NCI-H1105 (cell line): ENCODE data around the gene CRK.
"Not testable (repeated sequence)": the region's sequence is repeated elsewhere in the genome, so short reads cannot be mapped to it uniquely, and the experiment has no call there.

Experiments
- DNase-seq: peaks from one replicate; lab custom pipeline; 2025; lab: John Stamatoyannopoulos, UW

CRK gene

GRCh38 chr17:1423456-1424135, 32.4 kb downstream of the CRK start:
- no peak for DNase-seq

DNA sequence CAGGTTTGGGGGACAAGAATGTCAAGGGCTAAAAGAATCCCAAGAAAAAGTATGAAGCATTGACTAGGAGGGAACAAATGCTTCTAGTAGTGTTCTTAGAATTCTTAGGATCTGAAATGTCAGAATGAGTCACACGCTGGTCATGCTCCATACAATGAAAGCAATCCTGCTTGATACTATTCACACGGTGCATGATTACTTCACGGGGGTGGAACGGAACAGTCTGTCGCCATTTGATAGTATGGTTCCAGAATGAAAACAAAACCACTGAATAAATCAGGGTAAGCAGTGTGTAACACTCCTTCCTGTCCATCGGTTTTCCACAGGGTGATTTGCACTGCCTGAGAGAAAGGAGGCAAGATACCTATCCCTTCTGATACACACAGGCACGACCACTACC, 33.1 kb downstream of the CRK start:
- DNase-seq = no peak

- DNase-seq = no peak
These were observed 34.6 kb downstream of the CRK start for GRCh38 chr17:1421470-1421869.

DNA sequence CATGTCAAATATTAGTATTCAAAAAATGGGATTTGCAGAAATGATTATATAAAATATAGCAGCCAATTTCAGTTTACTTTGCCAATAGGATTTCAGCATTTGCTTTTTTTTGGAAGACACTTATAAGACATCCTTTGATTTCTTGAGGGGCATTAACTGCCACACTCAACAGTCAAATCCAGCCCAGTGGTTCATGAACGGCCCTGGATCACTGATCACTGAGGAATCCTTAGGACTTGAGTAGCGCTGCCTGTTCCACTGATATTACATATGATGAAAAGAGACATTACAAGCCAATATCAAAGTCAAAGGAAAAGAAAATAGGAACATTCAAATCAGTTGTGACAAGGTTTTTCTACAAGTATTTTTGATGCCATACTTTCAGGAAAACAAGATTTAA, 35.1 kb downstream of the CRK start:
- DNase-seq = no peak

DNA sequence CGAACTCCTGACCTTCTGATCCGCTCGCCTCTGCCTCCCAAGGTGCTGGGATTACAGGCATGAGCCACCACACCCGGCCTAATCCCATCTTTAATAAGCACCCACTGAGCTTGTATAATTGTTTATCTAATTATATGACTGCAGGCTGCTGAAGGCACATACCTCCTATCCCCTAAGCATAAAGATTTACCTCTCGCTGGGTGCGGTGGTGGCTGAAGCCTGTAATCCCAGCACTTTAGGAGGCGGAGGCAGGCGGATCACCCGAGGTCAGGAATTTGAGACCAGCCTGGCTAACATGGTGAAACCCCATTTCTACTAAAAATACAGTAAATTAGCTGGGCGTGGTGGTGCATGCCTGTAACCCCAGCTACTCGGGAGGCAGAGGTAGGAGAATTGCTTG, 35.9 kb downstream of the CRK start:
- DNase-seq = no peak

DNA sequence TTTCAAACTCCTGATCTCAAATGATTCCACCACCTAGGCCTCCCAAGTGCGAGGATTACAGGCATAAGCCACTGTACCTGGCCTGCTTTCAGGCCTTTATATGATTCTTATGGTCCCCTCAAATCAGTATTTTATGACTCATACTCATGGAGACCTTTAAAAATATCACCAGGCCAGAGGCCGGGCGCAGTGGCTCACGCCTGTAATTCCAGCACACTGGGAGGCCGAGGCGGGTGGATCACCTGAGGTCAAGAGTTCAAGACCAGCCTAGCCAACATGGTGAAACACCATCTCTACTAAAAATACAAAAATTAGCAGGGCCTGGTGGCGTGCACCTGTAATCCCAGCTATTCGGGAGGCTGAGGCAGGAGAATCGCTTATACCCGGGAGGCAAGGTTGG, 37.6 kb downstream of the CRK start:
- DNase-seq = not testable (repeated sequence)

- DNase-seq = no peak
These were observed 39.6 kb downstream of the CRK start for GRCh38 chr17:1416414-1416813.

- DNase-seq = no peak
These were observed 41.4 kb downstream of the CRK start for GRCh38 chr17:1414634-1415033.

GRCh38 chr17:1414001-1414574, 41.9 kb downstream of the CRK start:
- no peak for DNase-seq

GRCh38 chr17:1413281-1413791, 42.7 kb downstream of the CRK start:
- peak; percentile 22 for DNase-seq

- DNase-seq = no peak
These were observed 43.6 kb downstream of the CRK start for GRCh38 chr17:1412185-1413110.

DNA sequence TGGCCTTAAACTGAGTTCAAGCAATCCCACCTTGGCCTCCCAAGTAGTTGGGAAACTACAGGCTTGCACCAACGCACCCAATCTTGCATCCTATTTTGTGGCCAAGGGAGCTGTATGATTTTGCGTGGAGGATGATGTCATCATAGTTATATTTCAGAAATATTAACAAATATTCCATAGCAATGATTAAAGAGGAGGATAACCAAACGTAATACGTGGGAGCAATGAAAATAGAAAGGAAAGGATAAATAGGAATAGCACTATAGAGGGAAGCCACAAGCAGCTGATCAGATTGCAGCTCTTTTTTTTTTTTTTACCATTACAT, 53.8 kb downstream of the CRK start:
- no peak for DNase-seq

GRCh38 chr17:1399679-1400512, 56.1 kb downstream of the CRK start, which contains the start of gene YWHAE:
TSS of gene YWHAE (minus strand) at chr17:1400222. CDS start at chr17:1400110, 112 bp downstream.
- DNase-seq = peak; percentile 88

DNA sequence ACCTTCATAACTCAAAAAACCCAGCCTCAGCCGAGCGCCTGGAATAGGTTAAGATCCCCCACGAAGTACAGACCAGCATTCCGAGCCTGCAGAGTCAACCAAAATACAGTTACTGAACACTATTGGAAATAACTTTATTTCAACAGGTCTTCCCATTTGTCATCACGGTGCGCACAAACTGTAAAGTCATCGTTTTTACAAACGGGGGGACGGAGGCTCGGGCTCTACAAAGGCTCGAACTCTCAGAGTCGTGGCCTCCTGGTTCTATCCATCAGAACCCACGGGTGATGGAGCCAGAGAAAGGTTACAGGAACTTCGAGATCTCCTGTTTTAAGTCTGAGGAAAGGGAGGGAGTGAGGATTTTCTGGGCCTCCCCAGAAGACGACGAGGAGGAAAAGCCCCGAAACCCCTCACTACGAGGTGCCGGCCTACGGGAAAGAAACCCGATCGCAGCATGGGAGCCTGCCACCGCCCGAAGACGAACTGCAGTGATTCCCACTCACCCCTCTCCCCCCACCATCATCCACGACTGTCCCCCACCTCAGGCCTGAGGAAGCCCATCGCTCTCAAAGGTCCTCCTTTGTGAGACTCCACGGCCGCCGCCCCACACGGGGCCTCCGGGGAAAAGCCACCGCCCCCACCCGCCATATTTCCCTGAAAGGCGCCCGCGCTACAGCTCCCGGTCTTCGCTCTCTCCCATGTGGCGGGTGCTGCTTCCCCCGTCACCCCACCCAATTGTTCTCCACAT, 56.9 kb downstream of the CRK start:
- no peak for DNase-seq

GRCh38 chr17:1398028-1398427, 58.0 kb downstream of the CRK start:
- DNase-seq = no peak

- DNase-seq = not testable (repeated sequence)
These were observed 60.0 kb downstream of the CRK start for GRCh38 chr17:1395876-1396665.

- DNase-seq = no peak
These were observed 64.5 kb downstream of the CRK start for GRCh38 chr17:1391577-1391976.

- no peak for DNase-seq
These were observed 65.3 kb downstream of the CRK start for GRCh38 chr17:1390432-1391367.
